ENCODE measurements around the gene TRIO.
A peak's percentile ranks its signal among the peaks of the same experiment; 100 is the strongest.

TRIO gene

GRCh38 chr5:14250084-14250695 is 107.0 kb downstream of the TRIO start (continued):
- TF ChIP-seq KLF7 (tag by site-specific recombination; IDR thresholded peaks at IDR 0.05; ENCODE audit: borderline replicate concordance) (no peak), ZNF24 (tag by site-specific recombination; IDR thresholded peaks at IDR 0.05) (peak; percentile 75; the same call in 1 of the 2 replicates), ZNF248 (tag by site-specific recombination; IDR thresholded peaks at IDR 0.05) (no peak), ZNF626 (tag by site-specific recombination; IDR thresholded peaks at IDR 0.05) (no peak), ZNF223 (tag by site-specific recombination; IDR thresholded peaks at IDR 0.05) (no peak), ZBTB7A (tag by site-specific recombination; IDR thresholded peaks at IDR 0.05; ENCODE audit: low read depth) (no peak), ZNF174 (tag by site-specific recombination; IDR thresholded peaks at IDR 0.05) (no peak), ZSCAN23 (tag by site-specific recombination; IDR thresholded peaks at IDR 0.05) (peak; percentile 66; the same call in 1 of the 2 replicates), HOXD13 (CRISPR knock-in tag; IDR thresholded peaks at IDR 0.05; ENCODE audit: borderline replicate concordance) (no peak), ZXDB (tag by site-specific recombination; IDR thresholded peaks at IDR 0.05) (peak; percentile 68; the same call in 1 of the 2 replicates), ELK4 (IDR thresholded peaks at IDR 0.05; ENCODE audit: borderline replicate concordance, low read depth, low read length) (no peak), ZNF48 (tag by site-specific recombination; IDR thresholded peaks at IDR 0.05) (no peak), HOXA7 (CRISPR knock-in tag; IDR thresholded peaks at IDR 0.05; ENCODE audit: borderline replicate concordance) (no peak), ZNF354C (tag by site-specific recombination; IDR thresholded peaks at IDR 0.05; ENCODE audit: borderline replicate concordance, low read depth) (no peak), ZNF184 (tag by site-specific recombination; IDR thresholded peaks at IDR 0.05) (no peak), ZNF18 (tag by site-specific recombination; IDR thresholded peaks at IDR 0.05) (no peak), SP2 (tag by site-specific recombination; IDR thresholded peaks at IDR 0.05) (no peak), SP3 (tag by site-specific recombination; IDR thresholded peaks at IDR 0.05) (no peak; the same call in none of the 2 replicates), ZSCAN16 (tag by site-specific recombination; IDR thresholded peaks at IDR 0.05) (no peak), ZNF16 (tag by site-specific recombination; IDR thresholded peaks at IDR 0.05; ENCODE audit: low read depth) (no peak), GLI2 (tag by site-specific recombination; IDR thresholded peaks at IDR 0.05; ENCODE audit: borderline replicate concordance, low read depth) (no peak), MYNN (tag by site-specific recombination; IDR thresholded peaks at IDR 0.05; ENCODE audit: borderline replicate concordance) (peak; percentile 81), BCL11A (tag by site-specific recombination; IDR thresholded peaks at IDR 0.05; ENCODE audit: low read depth) (0 out of 2 replicates have a peak, but pooled peaks have one; percentile 14), ZNF121 (tag by site-specific recombination; IDR thresholded peaks at IDR 0.05) (no peak), ZNF302 (tag by site-specific recombination; IDR thresholded peaks at IDR 0.05; ENCODE audit: low read depth) (no peak), ZBTB21 (tag by site-specific recombination; IDR thresholded peaks at IDR 0.05) (peak; percentile 89), ZNF211 (tag by site-specific recombination; IDR thresholded peaks at IDR 0.05; ENCODE audit: low read depth) (no peak)
- TF ChIP-seq, protein P1, sequence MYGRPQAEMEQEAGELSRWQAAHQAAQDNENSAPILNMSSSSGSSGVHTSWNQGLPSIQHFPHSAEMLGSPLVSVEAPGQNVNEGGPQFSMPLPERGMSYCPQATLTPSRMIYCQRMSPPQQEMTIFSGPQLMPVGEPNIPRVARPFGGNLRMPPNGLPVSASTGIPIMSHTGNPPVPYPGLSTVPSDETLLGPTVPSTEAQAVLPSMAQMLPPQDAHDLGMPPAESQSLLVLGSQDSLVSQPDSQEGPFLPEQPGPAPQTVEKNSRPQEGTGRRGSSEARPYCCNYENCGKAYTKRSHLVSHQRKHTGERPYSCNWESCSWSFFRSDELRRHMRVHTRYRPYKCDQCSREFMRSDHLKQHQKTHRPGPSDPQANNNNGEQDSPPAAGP (tag by site-specific recombination; IDR thresholded peaks at IDR 0.05): peak; percentile 77
- TF ChIP-seq, protein P2, sequence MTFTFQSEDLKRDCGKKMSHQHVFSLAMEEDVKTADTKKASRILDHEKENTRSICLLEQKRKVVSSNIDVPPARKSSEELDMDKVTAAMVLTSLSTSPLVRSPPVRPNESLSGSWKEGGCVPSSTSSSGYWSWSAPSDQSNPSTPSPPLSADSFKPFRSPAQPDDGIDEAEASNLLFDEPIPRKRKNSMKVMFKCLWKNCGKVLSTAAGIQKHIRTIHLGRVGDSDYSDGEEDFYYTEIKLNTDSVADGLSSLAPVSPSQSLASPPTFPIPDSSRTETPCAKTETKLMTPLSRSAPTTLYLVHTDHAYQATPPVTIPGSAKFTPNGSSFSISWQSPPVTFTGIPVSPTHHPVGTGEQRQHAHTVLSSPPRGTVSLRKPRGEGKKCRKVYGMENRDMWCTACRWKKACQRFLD (tag by site-specific recombination; IDR thresholded peaks at IDR 0.05): no peak
- TF ChIP-seq, protein P3, sequence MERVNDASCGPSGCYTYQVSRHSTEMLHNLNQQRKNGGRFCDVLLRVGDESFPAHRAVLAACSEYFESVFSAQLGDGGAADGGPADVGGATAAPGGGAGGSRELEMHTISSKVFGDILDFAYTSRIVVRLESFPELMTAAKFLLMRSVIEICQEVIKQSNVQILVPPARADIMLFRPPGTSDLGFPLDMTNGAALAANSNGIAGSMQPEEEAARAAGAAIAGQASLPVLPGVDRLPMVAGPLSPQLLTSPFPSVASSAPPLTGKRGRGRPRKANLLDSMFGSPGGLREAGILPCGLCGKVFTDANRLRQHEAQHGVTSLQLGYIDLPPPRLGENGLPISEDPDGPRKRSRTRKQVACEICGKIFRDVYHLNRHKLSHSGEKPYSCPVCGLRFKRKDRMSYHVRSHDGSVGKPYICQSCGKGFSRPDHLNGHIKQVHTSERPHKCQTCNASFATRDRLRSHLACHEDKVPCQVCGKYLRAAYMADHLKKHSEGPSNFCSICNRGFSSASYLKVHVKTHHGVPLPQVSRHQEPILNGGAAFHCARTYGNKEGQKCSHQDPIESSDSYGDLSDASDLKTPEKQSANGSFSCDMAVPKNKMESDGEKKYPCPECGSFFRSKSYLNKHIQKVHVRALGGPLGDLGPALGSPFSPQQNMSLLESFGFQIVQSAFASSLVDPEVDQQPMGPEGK (tag by site-specific recombination; IDR thresholded peaks at IDR 0.05): no peak
- TF ChIP-seq, protein P4, sequence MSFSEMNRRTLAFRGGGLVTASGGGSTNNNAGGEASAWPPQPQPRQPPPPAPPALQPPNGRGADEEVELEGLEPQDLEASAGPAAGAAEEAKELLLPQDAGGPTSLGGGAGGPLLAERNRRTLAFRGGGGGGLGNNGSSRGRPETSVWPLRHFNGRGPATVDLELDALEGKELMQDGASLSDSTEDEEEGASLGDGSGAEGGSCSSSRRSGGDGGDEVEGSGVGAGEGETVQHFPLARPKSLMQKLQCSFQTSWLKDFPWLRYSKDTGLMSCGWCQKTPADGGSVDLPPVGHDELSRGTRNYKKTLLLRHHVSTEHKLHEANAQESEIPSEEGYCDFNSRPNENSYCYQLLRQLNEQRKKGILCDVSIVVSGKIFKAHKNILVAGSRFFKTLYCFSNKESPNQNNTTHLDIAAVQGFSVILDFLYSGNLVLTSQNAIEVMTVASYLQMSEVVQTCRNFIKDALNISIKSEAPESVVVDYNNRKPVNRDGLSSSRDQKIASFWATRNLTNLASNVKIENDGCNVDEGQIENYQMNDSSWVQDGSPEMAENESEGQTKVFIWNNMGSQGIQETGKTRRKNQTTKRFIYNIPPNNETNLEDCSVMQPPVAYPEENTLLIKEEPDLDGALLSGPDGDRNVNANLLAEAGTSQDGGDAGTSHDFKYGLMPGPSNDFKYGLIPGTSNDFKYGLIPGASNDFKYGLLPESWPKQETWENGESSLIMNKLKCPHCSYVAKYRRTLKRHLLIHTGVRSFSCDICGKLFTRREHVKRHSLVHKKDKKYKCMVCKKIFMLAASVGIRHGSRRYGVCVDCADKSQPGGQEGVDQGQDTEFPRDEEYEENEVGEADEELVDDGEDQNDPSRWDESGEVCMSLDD (tag by site-specific recombination; IDR thresholded peaks at IDR 0.05): no peak; the same call in 1 of the 2 replicates
